H1 (cell line): ENCODE data around the gene TM7SF3. TPM values are rescaled to one million over a fixed set of nuclear protein-coding genes. Genes with fewer than 3 reads are reported as not detected.

Source experiments
- CTCF ChIA-PET: fragments of 300-600 bp; sonication (Branson Sonifier 250); formaldehyde crosslinking; loops from one replicate; lab custom pipeline; 2021; ENCODE audit not compliant: partially characterized antibody; lab: Charles Lee
- POLR2A ChIA-PET: fragments of 300-600 bp; sonication (Branson Sonifier 250); formaldehyde crosslinking; loops from one replicate; lab custom pipeline; 2021; ENCODE audit warnings: inconsistent platforms; ENCODE audit not compliant: partially characterized antibody; lab: Charles Lee
- DNase-seq, 2 experiments: peaks; one replicate each; pipeline versions ENCODE4 v3.0.0 to v3.0.0-alpha.2; 2010 to 2022; ENCODE audit warnings: low spot score in 2 of 2, low read depth in 1 of 2, mixed read lengths in 1 of 2
- FAIRE-seq: peaks from 2 replicates; lab custom pipeline; 2011; peaks lifted over from hg19 to GRCh38; lab: Jason Lieb, UNC
- H2AFZ ChIP-seq: 2 replicates; pipeline ENCODE4 v1.8.1; 2012; ENCODE audit warnings: low read length, inconsistent platforms
- H2AK5ac ChIP-seq: 2 replicates; pipeline ENCODE4 v1.6.1; 2013; ENCODE audit warnings: low read depth, low read length
- H2BK120ac ChIP-seq: replicated peaks from 2 replicates; pipeline ENCODE3; 2013; ENCODE audit warnings: low read depth, low read length, inconsistent platforms
- H2BK12ac ChIP-seq: 2 replicates; pipeline ENCODE4 v1.6.1; 2013; ENCODE audit warnings: low read depth, low read length
- H2BK15ac ChIP-seq: 2 replicates; pipeline ENCODE4 v1.6.1; 2013; ENCODE audit warnings: low read length
- H2BK20ac ChIP-seq: 2 replicates; pipeline ENCODE4 v1.6.1; 2013; ENCODE audit warnings: low read length
- H2BK5ac ChIP-seq: 2 replicates; pipeline ENCODE4 v1.6.1; 2013; ENCODE audit warnings: low read depth, low read length
- H3K14ac ChIP-seq: 2 replicates; pipeline ENCODE4 v1.6.1; 2013; ENCODE audit warnings: inconsistent platforms; ENCODE audit not compliant: insufficient read length
- H3K18ac ChIP-seq: 2 replicates; pipeline ENCODE4 v1.6.1; 2013; ENCODE audit warnings: low read length; ENCODE audit errors: extremely low read depth
- H3K23ac ChIP-seq: 2 replicates; pipeline ENCODE4 v1.6.1; 2013; ENCODE audit warnings: inconsistent platforms; ENCODE audit not compliant: insufficient read length
- H3K23me2 ChIP-seq: 2 replicates; pipeline ENCODE4 v1.6.1; 2013; ENCODE audit warnings: low read depth, low read length
- H3K27ac ChIP-seq: 2 replicates; pipeline ENCODE4 v1.6.1; 2011; ENCODE audit warnings: low read depth, low read length, inconsistent platforms
- H3K27me3 ChIP-seq, 4 experiments: replicated peaks in 1 of 4; 1 replicate in 1 of 4; 2 replicates in 3 of 4; pipeline versions ENCODE4 v1.6.1 to v1.8.1; 2011 to 2013; ENCODE audit warnings: low read length in 3 of 4, mild to moderate bottlenecking in 3 of 4, inconsistent platforms in 2 of 4, mixed read lengths in 2 of 4, moderate library complexity in 1 of 4; ENCODE audit not compliant: control insufficient read depth in 3 of 4, insufficient read depth in 3 of 4; ENCODE audit errors: extremely low read depth in 1 of 4
- H3K36me3 ChIP-seq, 4 experiments: 2 replicates each; pipeline versions ENCODE4 v1.6.1 to v1.8.1; 2011 to 2013; ENCODE audit warnings: mild to moderate bottlenecking in 4 of 4, low read length in 3 of 4, moderate library complexity in 2 of 4, control low read depth in 1 of 4, inconsistent platforms in 1 of 4; ENCODE audit not compliant: insufficient read depth in 4 of 4, control insufficient read depth in 2 of 4
- H3K4ac ChIP-seq: replicated peaks from 2 replicates; pipeline ENCODE3; 2013; ENCODE audit warnings: low read length, low read depth, mixed read lengths, inconsistent platforms; ENCODE audit not compliant: insufficient read length
- H3K4me1 ChIP-seq, 4 experiments: replicated peaks in 1 of 4; 1 replicate in 1 of 4; 2 replicates in 3 of 4; pipeline versions ENCODE4 v1.6.1 to v1.8.1; 2011 to 2013; ENCODE audit warnings: low read length in 3 of 4, inconsistent platforms in 2 of 4, mixed read lengths in 1 of 4; ENCODE audit not compliant: insufficient read depth in 4 of 4, control insufficient read depth in 3 of 4
- H3K4me2 ChIP-seq, 2 experiments: 2 replicates each; pipeline versions ENCODE4 v1.6.1 to v1.8.1; 2011 to 2013; ENCODE audit warnings: low read depth in 2 of 2, low read length in 2 of 2, control low read depth in 1 of 2, inconsistent platforms in 1 of 2, mild to moderate bottlenecking in 1 of 2; ENCODE audit not compliant: insufficient read depth in 1 of 2
- H3K4me3 ChIP-seq, 4 experiments: fragments of 200-600, 300-600 bp in 1 of 4; sonication (generic), shearing (Covaris generic), sonication (Bioruptor Twin) in 1 of 4; 2 replicates each; pipeline versions ENCODE4 v1.5.1 to v1.8.1; 2011 to 2016; ENCODE audit warnings: low read length in 4 of 4, low read depth in 3 of 4, control low read depth in 2 of 4, inconsistent platforms in 2 of 4, mild to moderate bottlenecking in 2 of 4, mixed read lengths in 1 of 4, moderate library complexity in 1 of 4; ENCODE audit not compliant: insufficient read depth in 2 of 4; ENCODE audit errors: extremely low read depth in 1 of 4
- H3K56ac ChIP-seq: replicated peaks from 2 replicates; pipeline ENCODE3; 2013; ENCODE audit warnings: low read depth, mild to moderate bottlenecking, mixed read lengths, low read length, inconsistent platforms; ENCODE audit not compliant: insufficient read length
- H3K79me1 ChIP-seq: 2 replicates; pipeline ENCODE4 v1.6.1; 2013; ENCODE audit warnings: low read depth, low read length, control low read depth
- H3K79me2 ChIP-seq, 2 experiments: 2 replicates each; pipeline versions ENCODE4 v1.6.1 to v1.8.1; 2012 to 2013; ENCODE audit warnings: low read length in 2 of 2, mild to moderate bottlenecking in 2 of 2, inconsistent platforms in 1 of 2; ENCODE audit not compliant: insufficient read depth in 2 of 2, control insufficient read depth in 1 of 2
- H3K9ac ChIP-seq, 4 experiments: replicated peaks in 1 of 4; 1 replicate in 1 of 4; 2 replicates in 3 of 4; pipeline versions ENCODE4 v1.6.1 to v1.8.1; 2011 to 2013; ENCODE audit warnings: low read depth in 3 of 4, low read length in 3 of 4, control low read depth in 2 of 4, mild to moderate bottlenecking in 2 of 4, moderate library complexity in 2 of 4, inconsistent platforms in 1 of 4; ENCODE audit errors: extremely low read depth in 1 of 4
- H3K9me3 ChIP-seq, 2 experiments: 2 replicates each; pipeline versions ENCODE4 v1.6.1 to v1.8.1; 2012 to 2013; ENCODE audit warnings: mild to moderate bottlenecking in 2 of 2, moderate library complexity in 2 of 2, control low read depth in 1 of 2, inconsistent platforms in 1 of 2, low read depth in 1 of 2, low read length in 1 of 2, mixed read lengths in 1 of 2; ENCODE audit not compliant: insufficient read depth in 2 of 2
- H4K20me1 ChIP-seq, 2 experiments: replicated peaks in 1 of 2; 2 replicates each; pipeline versions ENCODE3 to v1.8.1; 2011 to 2013; ENCODE audit warnings: inconsistent platforms in 2 of 2, low read length in 2 of 2, mild to moderate bottlenecking in 1 of 2; ENCODE audit not compliant: insufficient read depth in 2 of 2, control insufficient read depth in 1 of 2
- H4K5ac ChIP-seq: 2 replicates; pipeline ENCODE4 v1.6.1; 2013; ENCODE audit warnings: low read length, low read depth, mixed read lengths, inconsistent platforms; ENCODE audit not compliant: insufficient read length
- H4K8ac ChIP-seq: 2 replicates; pipeline ENCODE4 v1.8.0; 2013; ENCODE audit warnings: mild to moderate bottlenecking, moderate library complexity, low read length, inconsistent platforms; ENCODE audit not compliant: insufficient read depth; ENCODE audit errors: extremely low read depth
- H4K91ac ChIP-seq: replicated peaks from 2 replicates; pipeline ENCODE3; 2013; ENCODE audit warnings: low read length, mixed read lengths, inconsistent platforms; ENCODE audit not compliant: insufficient read length
- ATF3 ChIP-seq: IDR thresholded peaks from 2 replicates; pipeline ENCODE4 v1.6.1; 2011; ENCODE audit warnings: low read depth, mild to moderate bottlenecking, low read length; ENCODE audit not compliant: insufficient read depth
- CHD1 ChIP-seq: IDR thresholded peaks from 2 replicates; pipeline ENCODE4 v1.6.1; 2012; ENCODE audit warnings: low read depth, low read length, improper control_type of control experiment
- CTCF ChIP-seq, 3 experiments: IDR thresholded peaks; 1 replicate in 2 of 3; 2 replicates in 1 of 3; pipeline versions ENCODE4 v1.5.1 to v1.6.1; 2011; ENCODE audit warnings: low read length in 3 of 3, mild to moderate bottlenecking in 3 of 3, inconsistent platforms in 2 of 3, low read depth in 1 of 3, moderate library complexity in 1 of 3; ENCODE audit not compliant: insufficient read depth in 1 of 3; ENCODE audit errors: control extremely low read depth in 1 of 3
- FOSL1 ChIP-seq: IDR thresholded peaks from 2 replicates; pipeline ENCODE4 v1.6.1; 2011; ENCODE audit warnings: mild to moderate bottlenecking, low read depth, low read length, moderate library complexity; ENCODE audit not compliant: insufficient read depth
- HDAC2 ChIP-seq, 2 experiments: fragments of 300-600 bp in 1 of 2; sonication (generic) in 1 of 2; IDR thresholded peaks; 2 replicates each; pipeline ENCODE4 v1.6.1; 2011 to 2012; ENCODE audit warnings: low read depth in 2 of 2, low read length in 2 of 2, mild to moderate bottlenecking in 2 of 2, moderate library complexity in 2 of 2, borderline replicate concordance in 1 of 2, inconsistent platforms in 1 of 2
- JUND ChIP-seq: IDR thresholded peaks from 2 replicates; pipeline ENCODE4 v1.6.1; 2011; ENCODE audit warnings: mild to moderate bottlenecking, improper control_type of control experiment, low read length
- MAFK ChIP-seq: IDR thresholded peaks from 2 replicates; pipeline ENCODE4 v1.6.1; 2012; ENCODE audit warnings: low read depth, mild to moderate bottlenecking, improper control_type of control experiment, low read length
- POLR2A ChIP-seq, 2 experiments: IDR thresholded peaks; 1 replicate in 1 of 2; 2 replicates in 1 of 2; pipeline ENCODE4 v1.6.1; 2011; ENCODE audit warnings: low read depth in 2 of 2, low read length in 2 of 2, mild to moderate bottlenecking in 2 of 2; ENCODE audit errors: control extremely low read depth in 1 of 2
- POU5F1 ChIP-seq: IDR thresholded peaks from 2 replicates; pipeline ENCODE4 v1.6.1; 2011; ENCODE audit warnings: low read depth, mild to moderate bottlenecking, low read length, moderate library complexity
- RXRA ChIP-seq: IDR thresholded peaks from 2 replicates; pipeline ENCODE4 v1.6.1; 2011; ENCODE audit warnings: low read depth, mild to moderate bottlenecking, low read length, moderate library complexity; ENCODE audit not compliant: insufficient read depth
- SP1 ChIP-seq: IDR thresholded peaks from 2 replicates; pipeline ENCODE4 v1.6.1; 2011; ENCODE audit warnings: low read depth, low read length
- SP4 ChIP-seq: IDR thresholded peaks from 2 replicates; pipeline ENCODE4 v1.6.1; 2012; ENCODE audit warnings: low read length, inconsistent platforms
- WGBS, 2 experiments: shearing (Covaris generic) in 1 of 2; methylation state at CpG; one replicate each; pipeline versions ENCODE4 v1.1.6 to v1.1.7; 2013 to 2015; ENCODE audit warnings: low lambda C conversion rate in 2 of 2, mixed read lengths in 2 of 2, inconsistent platforms in 1 of 2, low coverage in 1 of 2, missing lambda C conversion rate in 1 of 2; ENCODE audit not compliant: insufficient replicate concordance in 2 of 2, insufficient coverage in 1 of 2, insufficient read length in 1 of 2; ENCODE audit errors: extremely low coverage in 1 of 2, missing lambda C conversion rate in 1 of 2; 5-methylcytosine and 5-hydroxymethylcytosine counted together
- polyA plus RNA-seq, 7 experiments: library from polyadenylated mRNA; depleted of rRNA in 3 of 7; stranded (reverse) in 5 of 7; unstranded in 2 of 7; fragments of >200 nt in 5 of 7; fragments of 200-250 nt in 2 of 7; gene quantifications; 1 replicate in 5 of 7; 2 replicates in 1 of 7; 4 replicates in 1 of 7; pipeline versions ENCODE4 v1.2.1 to v1.2.3, GENCODE V29; 2011 to 2013; ENCODE audit warnings: missing spikeins in 2 of 7, mixed read lengths in 2 of 7
- total RNA-seq: library from RNA; stranded (reverse); fragmentation: NEBNext Ultra II Directional; extraction: Animal tissue kit (Norgen Biotek cat#: 25700); gene quantifications from 2 replicates; pipeline ENCODE4 v1.2.1, GENCODE V29; 2021

Gene TM7SF3
- total and polyA plus RNA-seq, 2 of the 8 experiments (the other 6 are each of a cell fraction or from before 2014, with no cell fraction given) = 57.9 to 77.2 TPM

GRCh38 chr12:26995706-26996105, 18.5 kb downstream of the TM7SF3 start:
- Histone ChIP-seq H3K9ac (no peak overlapping the region), H3K23me2 (peaks cover 5% of the 10 kb centered on the region; the same call in 1 of the 2 replicates), H2AK5ac (no peak overlapping the region), H3K14ac (no peak overlapping the region), H2BK15ac (no peak overlapping the region), H3K4me3 (no peak overlapping the region), H3K4me1 (no peaks in the 10 kb centered on the region), H2AFZ (no peak overlapping the region), H3K27ac (no peak overlapping the region), H3K9me3 (no peaks in the 10 kb centered on the region), H3K18ac (no peak overlapping the region), H2BK12ac (no peak overlapping the region), H4K91ac (no peak overlapping the region), H3K23ac (no peak overlapping the region), H3K56ac (no peak overlapping the region), H3K4ac (no peak overlapping the region), H4K5ac (no peak overlapping the region), H4K20me1 (peaks cover 0 to 4% of the 10 kb centered on the region in 2 experiments), H3K36me3 (peaks cover 8 to 30% (median 15%) of the 10 kb centered on the region in 4 experiments; a peak in 7 of 8 replicates), H3K79me2 (no peaks in the 10 kb centered on the region), H2BK120ac (no peak overlapping the region), H2BK20ac (no peak overlapping the region), H3K79me1 (0 out of 2 replicates have a peak, but pooled peaks cover 3% of the 10 kb centered on the region), H3K4me2 (no peak overlapping the region), H2BK5ac (no peak overlapping the region), H3K27me3 (no peaks in the 10 kb centered on the region), H4K8ac (no peak overlapping the region)
- ChIA-PET CTCF (interaction anchor here (0.7 to 1.1 kb wide), 2 partner anchors 13 to 21 kb away, joined by 3 to 4 read pairs; no protein-coding TSS in a partner anchor), POLR2A (no interaction called here)
- FAIRE-seq (no peak), DNase-seq (no peak)
- WGBS, 2 experiments = 96% methylated on average over 2 of the region's 2 CpGs; no CpG with 5 or more reads in 1 of the 2 experiments
- TF ChIP-seq RXRA (no peak), POU5F1 (no peak), SP1 (no peak), ATF3 (no peak), CTCF (IDR thresholded peaks at IDR 0.05; ENCODE audit: control extremely low read depth in 1 of 3, insufficient read depth in 1 of 3, low read depth in 1 of 3, low read length in 3 of 3) (no peak), CHD1 (no peak), FOSL1 (no peak), HDAC2 (IDR thresholded peaks at IDR 0.05; ENCODE audit: borderline replicate concordance in 1 of 2, low read depth in 2 of 2, low read length in 2 of 2) (no peak), MAFK (no peak), SP4 (no peak), JUND (no peak), POLR2A (IDR thresholded peaks at IDR 0.05; ENCODE audit: control extremely low read depth in 1 of 2, low read depth in 2 of 2, low read length in 2 of 2) (no peak)
